ENCODE results near the gene FARP1.

Gene FARP1

DNA sequence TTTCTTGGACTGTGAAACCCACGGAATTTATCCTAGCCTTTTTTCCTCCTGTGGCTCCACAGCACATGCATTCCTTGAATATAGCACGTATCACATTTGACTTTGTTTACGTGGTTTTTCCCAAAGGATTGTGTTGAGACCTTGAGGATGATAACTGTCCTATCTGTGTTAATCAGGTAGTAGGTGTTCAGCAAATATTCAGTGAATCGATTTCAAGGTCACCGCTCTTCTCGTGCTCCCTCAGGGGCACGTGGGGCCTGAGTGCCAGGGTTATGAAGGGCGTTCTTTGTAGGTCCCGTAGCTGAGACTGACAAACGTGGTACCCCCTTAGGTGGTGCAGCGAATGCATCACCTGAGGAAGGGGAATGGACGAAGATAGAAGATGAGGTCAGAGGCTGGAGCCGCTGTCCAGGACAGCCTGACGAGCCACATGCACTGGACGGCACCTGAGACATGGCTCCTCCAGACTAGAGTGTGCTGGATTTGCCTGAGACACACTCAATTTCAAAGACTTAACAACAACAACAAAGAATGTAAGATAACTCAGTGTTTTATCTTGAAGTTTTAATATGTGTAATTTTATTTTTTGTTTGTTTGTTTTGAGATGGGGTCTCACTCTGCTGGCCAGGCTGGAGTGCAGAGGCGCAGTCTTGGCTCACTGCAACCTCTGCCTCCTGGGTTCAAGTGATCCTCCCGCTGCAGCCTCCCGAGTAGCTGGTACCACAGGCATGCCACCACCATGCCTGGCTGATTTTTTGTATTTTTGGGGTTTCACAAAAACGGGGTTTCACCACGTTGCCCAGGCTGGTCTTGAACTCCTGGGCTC, 165.4 kb downstream of the FARP1 start:
- Histone ChIP-seq H3K18ac (ENCODE audit: low read length) (no peak overlapping the region), H4K12ac (ENCODE audit: low read depth, low read length) (no peak overlapping the region), H3K23ac (ENCODE audit: low read length) (no peak overlapping the region), H3K27ac (ENCODE audit: low read depth, low read length) (no peak overlapping the region), H3K9me3 (ENCODE audit: insufficient read depth, low read depth, low read length) (peaks cover 4% of the 10 kb centered on the region), H4K91ac (ENCODE audit: low read depth, low read length) (no peak overlapping the region), H3K4me1 (ENCODE audit: control insufficient read depth in 1 of 2, insufficient read depth in 2 of 2, low read length in 2 of 2) (peaks cover 5 to 6% of the 10 kb centered on the region in 2 experiments), H3K27me3 (ENCODE audit: insufficient read depth, low read length) (no peaks in the 10 kb centered on the region), H2BK120ac (ENCODE audit: insufficient read depth, low read length, poor library complexity) (no peak overlapping the region), H2AK5ac (ENCODE audit: low read length) (no peak overlapping the region), H3K4ac (ENCODE audit: low read depth, low read length) (no peak overlapping the region), H4K8ac (ENCODE audit: low read depth, low read length) (no peak overlapping the region), H3K79me2 (ENCODE audit: control insufficient read depth, insufficient read depth, low read length, poor library complexity) (no peaks in the 10 kb centered on the region), H2BK12ac (ENCODE audit: low read length) (no peak overlapping the region), H3K14ac (ENCODE audit: low read length) (no peak overlapping the region), H3K36me3 (ENCODE audit: control insufficient read depth in 1 of 2, insufficient read depth in 2 of 2, low read length in 2 of 2) (no peaks in the 10 kb centered on the region), H3K9ac (ENCODE audit: low read length) (no peak overlapping the region), H2BK5ac (ENCODE audit: low read depth, low read length, poor library complexity) (no peak overlapping the region), H3K79me1 (ENCODE audit: low read length) (no peaks in the 10 kb centered on the region), H3K4me2 (ENCODE audit: low read length) (no peak overlapping the region), H2AFZ (ENCODE audit: insufficient read depth, low read length, poor library complexity) (no peak overlapping the region), H3K4me3 (ENCODE audit: low read depth, low read length) (no peak overlapping the region)
- WGBS (ENCODE audit: extremely low coverage, insufficient coverage, insufficient read length): no CpG with 5 or more reads among the region's 20 CpGs
- DNase-seq: no peak

DNA sequence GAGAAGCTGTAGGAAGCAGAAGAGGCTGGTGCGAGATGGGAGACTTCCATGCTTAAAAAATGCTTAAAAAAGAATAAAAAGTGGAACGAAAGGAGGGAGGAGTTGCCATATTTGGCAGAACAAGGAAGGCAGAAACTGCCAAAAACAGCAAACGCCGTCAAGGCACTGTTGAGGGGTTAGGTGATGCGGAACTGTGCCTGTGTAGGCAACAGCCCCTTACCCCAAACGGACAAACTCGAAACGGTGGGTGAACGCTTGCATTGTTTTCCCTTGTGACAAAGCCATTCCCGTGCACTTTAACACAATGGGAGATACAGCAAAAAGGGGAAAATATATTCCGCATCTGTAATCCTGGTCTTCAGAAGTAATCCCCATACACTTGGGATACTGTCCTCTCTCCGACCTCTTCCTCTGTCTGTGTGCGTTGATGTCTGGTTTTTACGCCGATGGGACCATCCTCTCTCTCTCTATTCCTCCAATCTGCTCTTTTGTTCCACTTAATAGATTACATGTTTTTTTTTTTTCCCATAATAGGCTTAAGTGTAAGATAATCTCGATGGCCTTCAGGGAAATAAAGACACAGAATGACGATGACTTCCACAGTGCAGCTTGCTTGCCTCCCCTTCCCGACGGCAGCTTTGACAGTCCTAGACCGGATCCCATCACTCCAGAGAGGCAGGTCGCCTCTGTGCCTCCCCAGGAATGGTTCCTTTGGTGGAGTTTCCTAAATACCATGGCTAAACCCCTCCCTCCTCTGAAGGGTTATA, 166.9 kb downstream of the FARP1 start:
- no peak overlapping the region for H3K27ac ChIP-seq (ENCODE audit: low read depth, low read length)
- no peak overlapping the region for H3K18ac ChIP-seq (ENCODE audit: low read length)
- H3K9me3 ChIP-seq (ENCODE audit: insufficient read depth, low read depth, low read length): peaks cover 4% of the 10 kb centered on the region
- no peak overlapping the region for H3K4me3 ChIP-seq (ENCODE audit: low read depth, low read length)
- H3K4me2 ChIP-seq (ENCODE audit: low read length): no peak overlapping the region
- H4K12ac ChIP-seq (ENCODE audit: low read depth, low read length): no peak overlapping the region
- peak overlapping the region; percentile 25 for H3K4ac ChIP-seq (ENCODE audit: low read depth, low read length)
- H2BK120ac ChIP-seq (ENCODE audit: insufficient read depth, low read length, poor library complexity): no peak overlapping the region
- H3K36me3 ChIP-seq (ENCODE audit: control insufficient read depth in 1 of 2, insufficient read depth in 2 of 2, low read length in 2 of 2): peaks cover 0 to 2% of the 10 kb centered on the region in 2 experiments
- no peak overlapping the region for H4K91ac ChIP-seq (ENCODE audit: low read depth, low read length)
- no peak overlapping the region for H3K14ac ChIP-seq (ENCODE audit: low read length)
- H2AK5ac ChIP-seq (ENCODE audit: low read length): no peak overlapping the region
- no peak overlapping the region for H3K23ac ChIP-seq (ENCODE audit: low read length)
- WGBS (ENCODE audit: extremely low coverage, insufficient coverage, insufficient read length): no CpG with 5 or more reads among the region's 21 CpGs
- peaks cover 5 to 6% of the 10 kb centered on the region in 2 experiments for H3K4me1 ChIP-seq (ENCODE audit: control insufficient read depth in 1 of 2, insufficient read depth in 2 of 2, low read length in 2 of 2)
- H4K8ac ChIP-seq (ENCODE audit: low read depth, low read length): no peak overlapping the region
- no peak overlapping the region for H2AFZ ChIP-seq (ENCODE audit: insufficient read depth, low read length, poor library complexity)
- H2BK12ac ChIP-seq (ENCODE audit: low read length): no peak overlapping the region
- no peak for DNase-seq
- H3K79me1 ChIP-seq (ENCODE audit: low read length): no peaks in the 10 kb centered on the region
- H3K27me3 ChIP-seq (ENCODE audit: insufficient read depth, low read length): no peaks in the 10 kb centered on the region
- no peak overlapping the region for H3K9ac ChIP-seq (ENCODE audit: low read length)
- no peak overlapping the region for H2BK5ac ChIP-seq (ENCODE audit: low read depth, low read length, poor library complexity)
- H3K79me2 ChIP-seq (ENCODE audit: control insufficient read depth, insufficient read depth, low read length, poor library complexity): no peaks in the 10 kb centered on the region

DNA sequence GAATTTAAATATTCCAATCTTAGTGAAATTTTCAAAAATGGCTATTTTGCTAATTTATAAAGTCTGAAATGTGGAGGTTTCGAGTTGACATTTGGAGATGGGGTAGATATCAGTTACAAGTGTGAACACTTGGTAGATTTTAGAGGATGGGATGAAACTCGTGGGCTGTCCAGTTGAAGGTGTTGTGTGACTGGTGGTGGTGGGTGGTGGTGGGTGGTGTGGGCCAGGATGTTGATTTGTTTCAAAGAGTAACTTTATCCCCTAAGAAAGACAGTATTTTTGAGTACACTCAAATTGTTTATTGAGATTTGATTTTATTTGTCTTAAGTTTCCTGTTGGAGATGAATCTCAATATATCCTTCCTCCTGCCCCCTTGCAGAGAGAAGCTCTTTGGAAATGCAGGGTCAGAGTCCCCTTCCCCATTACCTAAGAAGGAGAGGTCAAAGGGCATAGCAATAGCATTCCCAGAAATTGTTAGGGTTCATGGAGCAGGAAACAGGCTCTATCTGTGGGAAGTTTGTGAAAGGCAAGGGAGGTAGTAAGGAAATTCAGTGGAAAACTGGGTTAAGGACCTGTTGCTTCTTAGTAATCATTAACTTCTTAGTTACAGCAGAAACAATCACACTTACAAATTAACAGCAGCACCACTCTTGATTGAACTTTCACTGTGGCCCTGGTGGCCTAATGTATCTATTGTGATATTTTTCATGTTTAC, 167.7 kb downstream of the FARP1 start:
- Histone ChIP-seq H2BK5ac (ENCODE audit: low read depth, low read length, poor library complexity) (no peak overlapping the region), H3K27me3 (ENCODE audit: insufficient read depth, low read length) (no peaks in the 10 kb centered on the region), H2AFZ (ENCODE audit: insufficient read depth, low read length, poor library complexity) (no peak overlapping the region), H3K9me3 (ENCODE audit: insufficient read depth, low read depth, low read length) (peaks cover 4% of the 10 kb centered on the region), H3K14ac (ENCODE audit: low read length) (no peak overlapping the region), H2AK5ac (ENCODE audit: low read length) (no peak overlapping the region), H3K9ac (ENCODE audit: low read length) (no peak overlapping the region), H3K27ac (ENCODE audit: low read depth, low read length) (no peak overlapping the region), H3K4ac (ENCODE audit: low read depth, low read length) (no peak overlapping the region), H3K79me1 (ENCODE audit: low read length) (no peaks in the 10 kb centered on the region), H3K23ac (ENCODE audit: low read length) (no peak overlapping the region), H3K18ac (ENCODE audit: low read length) (no peak overlapping the region), H3K4me1 (ENCODE audit: control insufficient read depth in 1 of 2, insufficient read depth in 2 of 2, low read length in 2 of 2) (peaks cover 5 to 12% of the 10 kb centered on the region in 2 experiments), H4K91ac (ENCODE audit: low read depth, low read length) (no peak overlapping the region), H3K79me2 (ENCODE audit: control insufficient read depth, insufficient read depth, low read length, poor library complexity) (no peaks in the 10 kb centered on the region), H3K4me2 (ENCODE audit: low read length) (no peak overlapping the region), H4K8ac (ENCODE audit: low read depth, low read length) (no peak overlapping the region), H3K4me3 (ENCODE audit: low read depth, low read length) (no peak overlapping the region), H3K36me3 (ENCODE audit: control insufficient read depth in 1 of 2, insufficient read depth in 2 of 2, low read length in 2 of 2) (peaks cover 0 to 2% of the 10 kb centered on the region in 2 experiments), H2BK12ac (ENCODE audit: low read length) (no peak overlapping the region), H4K12ac (ENCODE audit: low read depth, low read length) (no peak overlapping the region), H2BK120ac (ENCODE audit: insufficient read depth, low read length, poor library complexity) (no peak overlapping the region)
- no CpG with 5 or more reads among the region's 2 CpGs for WGBS (ENCODE audit: extremely low coverage, insufficient coverage, insufficient read length)
- DNase-seq: no peak

DNA sequence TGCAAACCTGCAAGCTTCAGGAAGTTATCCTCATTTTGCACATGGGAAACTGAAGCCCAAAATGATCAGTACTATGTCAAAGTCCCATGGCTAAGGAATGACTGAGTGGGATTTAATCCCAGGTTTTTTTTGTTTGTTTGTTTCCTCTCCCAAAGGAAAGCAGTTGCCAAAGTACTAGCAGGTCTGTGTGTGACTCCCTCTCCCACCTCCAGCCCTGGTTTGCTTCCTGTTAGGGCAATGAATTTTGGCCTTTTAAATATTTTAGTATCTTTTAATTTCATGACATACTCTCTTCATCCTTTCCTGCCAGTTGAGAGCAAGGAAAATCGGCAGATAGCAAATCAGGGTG, 168.3 kb downstream of the FARP1 start:
- no peak for DNase-seq
- Histone ChIP-seq H3K36me3 (ENCODE audit: control insufficient read depth in 1 of 2, insufficient read depth in 2 of 2, low read length in 2 of 2) (peaks cover 0 to 2% of the 10 kb centered on the region in 2 experiments), H4K12ac (ENCODE audit: low read depth, low read length) (no peak overlapping the region), H3K4me1 (ENCODE audit: control insufficient read depth in 1 of 2, insufficient read depth in 2 of 2, low read length in 2 of 2) (peaks cover 10 to 17% of the 10 kb centered on the region in 2 experiments), H3K14ac (ENCODE audit: low read length) (no peak overlapping the region), H2BK12ac (ENCODE audit: low read length) (no peak overlapping the region), H3K9me3 (ENCODE audit: insufficient read depth, low read depth, low read length) (peaks cover 4% of the 10 kb centered on the region), H3K18ac (ENCODE audit: low read length) (no peak overlapping the region), H2AK5ac (ENCODE audit: low read length) (no peak overlapping the region), H3K4ac (ENCODE audit: low read depth, low read length) (no peak overlapping the region), H3K4me3 (ENCODE audit: low read depth, low read length) (no peak overlapping the region), H3K23ac (ENCODE audit: low read length) (no peak overlapping the region), H3K9ac (ENCODE audit: low read length) (no peak overlapping the region), H2BK120ac (ENCODE audit: insufficient read depth, low read length, poor library complexity) (no peak overlapping the region), H2BK5ac (ENCODE audit: low read depth, low read length, poor library complexity) (no peak overlapping the region), H2AFZ (ENCODE audit: insufficient read depth, low read length, poor library complexity) (no peak overlapping the region), H3K4me2 (ENCODE audit: low read length) (no peak overlapping the region), H4K91ac (ENCODE audit: low read depth, low read length) (no peak overlapping the region), H3K79me2 (ENCODE audit: control insufficient read depth, insufficient read depth, low read length, poor library complexity) (no peaks in the 10 kb centered on the region), H3K79me1 (ENCODE audit: low read length) (no peaks in the 10 kb centered on the region), H4K8ac (ENCODE audit: low read depth, low read length) (no peak overlapping the region), H3K27ac (ENCODE audit: low read depth, low read length) (no peak overlapping the region), H3K27me3 (ENCODE audit: insufficient read depth, low read length) (no peaks in the 10 kb centered on the region)
- WGBS (ENCODE audit: extremely low coverage, insufficient coverage, insufficient read length): no CpG with 5 or more reads among the region's 1 CpG

Measured in trophoblast cell (in vitro differentiated cells and primary cell).